K562 (cell line): ENCODE results near the gene NME7. TPM values are rescaled to one million over a fixed set of nuclear protein-coding genes. Genes with fewer than 3 reads are reported as not detected.

Source experiments
- EZH2 ChIP-seq: IDR thresholded peaks from 2 replicates; pipeline ENCODE4 v1.6.1; 2012; ENCODE audit warnings: low read depth, mild to moderate bottlenecking, inconsistent platforms, low read length, borderline replicate concordance
- FIP1L1 ChIP-seq: fragments of 200-400 bp; formaldehyde crosslinking; IDR thresholded peaks from 2 replicates; pipeline ENCODE4 v1.6.1; 2018; ENCODE audit warnings: mild to moderate bottlenecking, low read depth, low read length; ENCODE audit not compliant: poor library complexity, severe bottlenecking
- LEF1 ChIP-seq: fragments of 450-650 bp; IDR thresholded peaks from 2 replicates; pipeline ENCODE4 v1.6.1; 2016; ENCODE audit warnings: mild to moderate bottlenecking
- MECOM ChIP-seq: fragments of 250-450 bp; sonication (Bioruptor Pico); IDR thresholded peaks from 2 replicates; pipeline ENCODE4 v1.8.0; 2022; ENCODE audit warnings: inconsistent platforms
- NBN ChIP-seq: fragments of 450-650 bp; IDR thresholded peaks from 2 replicates; pipeline ENCODE4 v1.6.1; 2016; ENCODE audit warnings: low read depth, mild to moderate bottlenecking
- NFE2L1 ChIP-seq: fragments of 450-650 bp; IDR thresholded peaks from 2 replicates; pipeline ENCODE4 v1.6.1; 2016; ENCODE audit warnings: missing genetic modification characterization, low read depth, mild to moderate bottlenecking, missing compliant biosample characterization, moderate library complexity, borderline replicate concordance
- POLR2AphosphoS2 ChIP-seq: IDR thresholded peaks from 2 replicates; pipeline ENCODE4 v1.6.1; 2012; ENCODE audit warnings: low read length, improper control_type of control experiment
- RBM14 ChIP-seq: fragments of 200-400 bp; formaldehyde crosslinking; IDR thresholded peaks from 2 replicates; pipeline ENCODE4 v1.6.1; 2018; ENCODE audit warnings: low read depth, mild to moderate bottlenecking, low read length, moderate library complexity, borderline replicate concordance; ENCODE audit not compliant: insufficient read depth
- TBL1XR1 ChIP-seq, 2 experiments: IDR thresholded peaks; 2 replicates each; pipeline ENCODE4 v1.6.1; 2012; ENCODE audit warnings: improper control_type of control experiment in 2 of 2, low read length in 2 of 2, mild to moderate bottlenecking in 1 of 2
- TCF7 ChIP-seq: sonication (generic); IDR thresholded peaks from 2 replicates; pipeline ENCODE4 v1.6.1; 2016; ENCODE audit warnings: antibody characterized with exemption, borderline replicate concordance
- TEAD4 ChIP-seq, 2 experiments: sonication (generic) in 1 of 2; formaldehyde crosslinking in 1 of 2; IDR thresholded peaks; 2 replicates each; pipeline versions ENCODE4 v1.6.1 to v1.8.0; 2012 to 2022; ENCODE audit warnings: borderline replicate concordance in 1 of 2, inconsistent platforms in 1 of 2, low read length in 1 of 2, mild to moderate bottlenecking in 1 of 2, missing genetic modification reagents in 1 of 2
- THAP12 ChIP-seq: fragments of 250-450 bp; sonication (Bioruptor Pico); IDR thresholded peaks from 2 replicates; pipeline ENCODE4 v1.9.0; 2021; ENCODE audit warnings: mild to moderate bottlenecking, inconsistent platforms
- TOE1 ChIP-seq, 2 experiments: fragments of 450-650 bp in 1 of 2; sonication (generic) in 1 of 2; formaldehyde crosslinking in 1 of 2; IDR thresholded peaks; 2 replicates each; pipeline versions ENCODE4 v1.7.1 to v1.8.0; 2016 to 2022; ENCODE audit warnings: borderline replicate concordance in 2 of 2, mild to moderate bottlenecking in 2 of 2, antibody characterized with exemption in 1 of 2, inconsistent platforms in 1 of 2, low read depth in 1 of 2, missing genetic modification reagents in 1 of 2, moderate library complexity in 1 of 2
- ZNF140 ChIP-seq: fragments of 250-450 bp; sonication (Bioruptor Pico); IDR thresholded peaks from 2 replicates; pipeline ENCODE4 v1.8.0; 2021; ENCODE audit warnings: moderate library complexity, mild to moderate bottlenecking, inconsistent platforms
- ZNF696 ChIP-seq: fragments of 250-450 bp; sonication (Bioruptor Pico); conservative IDR thresholded peaks from 2 replicates; pipeline ENCODE4 v1.4.0; 2020; ENCODE audit warnings: mild to moderate bottlenecking, moderate library complexity
- polyA plus RNA-seq, 8 experiments: library from polyadenylated mRNA; depleted of rRNA in 4 of 8; stranded (reverse) in 5 of 8; unstranded in 3 of 8; fragments of >200 nt; fragmentation: Nextera tagmentation in 2 of 8; fragmentation: Illumina TruSeq in 1 of 8; extraction: Ambion mirVana in 2 of 8; extraction: Trizol in 1 of 8; gene quantifications; 2 replicates each; pipeline versions ENCODE4 v1.2.1 to v1.2.3, GENCODE V29; 2011 to 2014; ENCODE audit warnings: inconsistent platforms in 1 of 8, missing spikeins in 1 of 8
- total RNA-seq, 7 experiments: library from RNA; depleted of rRNA in 6 of 7; stranded (reverse); fragments of >200 nt in 6 of 7; fragmentation: Illumina TruSeq in 2 of 7; extraction: Trizol in 2 of 7; gene quantifications; 2 replicates each; pipeline versions ENCODE4 v1.2.1 to v1.2.3, GENCODE V29; 2011 to 2021; ENCODE audit warnings: low replicate concordance in 1 of 7
- TF ChIP-seq, protein P1 (sequence below): fragments of 450-650 bp; formaldehyde crosslinking; IDR thresholded peaks from 2 replicates; pipeline ENCODE4 v1.4.0; 2020; ENCODE audit warnings: mild to moderate bottlenecking, moderate library complexity
- TF ChIP-seq, protein P2 (sequence below): fragments of 250-450 bp; sonication (Bioruptor Pico); IDR thresholded peaks from 2 replicates; pipeline ENCODE4 v1.8.0; 2021; ENCODE audit warnings: mild to moderate bottlenecking, moderate library complexity
- TF ChIP-seq, protein P3 (sequence below): fragments of 450-650 bp; conservative IDR thresholded peaks from 2 replicates; pipeline ENCODE4 v1.6.1; 2016; ENCODE audit warnings: missing genetic modification characterization, low read depth, mild to moderate bottlenecking, control low read depth, missing compliant biosample characterization

Gene NME7
- total and polyA plus RNA-seq, 9 of the 15 experiments (the other 6 are each of a cell fraction or from before 2014, with no cell fraction given) = 7.9 to 43.2 (median 23.9) TPM

DNA sequence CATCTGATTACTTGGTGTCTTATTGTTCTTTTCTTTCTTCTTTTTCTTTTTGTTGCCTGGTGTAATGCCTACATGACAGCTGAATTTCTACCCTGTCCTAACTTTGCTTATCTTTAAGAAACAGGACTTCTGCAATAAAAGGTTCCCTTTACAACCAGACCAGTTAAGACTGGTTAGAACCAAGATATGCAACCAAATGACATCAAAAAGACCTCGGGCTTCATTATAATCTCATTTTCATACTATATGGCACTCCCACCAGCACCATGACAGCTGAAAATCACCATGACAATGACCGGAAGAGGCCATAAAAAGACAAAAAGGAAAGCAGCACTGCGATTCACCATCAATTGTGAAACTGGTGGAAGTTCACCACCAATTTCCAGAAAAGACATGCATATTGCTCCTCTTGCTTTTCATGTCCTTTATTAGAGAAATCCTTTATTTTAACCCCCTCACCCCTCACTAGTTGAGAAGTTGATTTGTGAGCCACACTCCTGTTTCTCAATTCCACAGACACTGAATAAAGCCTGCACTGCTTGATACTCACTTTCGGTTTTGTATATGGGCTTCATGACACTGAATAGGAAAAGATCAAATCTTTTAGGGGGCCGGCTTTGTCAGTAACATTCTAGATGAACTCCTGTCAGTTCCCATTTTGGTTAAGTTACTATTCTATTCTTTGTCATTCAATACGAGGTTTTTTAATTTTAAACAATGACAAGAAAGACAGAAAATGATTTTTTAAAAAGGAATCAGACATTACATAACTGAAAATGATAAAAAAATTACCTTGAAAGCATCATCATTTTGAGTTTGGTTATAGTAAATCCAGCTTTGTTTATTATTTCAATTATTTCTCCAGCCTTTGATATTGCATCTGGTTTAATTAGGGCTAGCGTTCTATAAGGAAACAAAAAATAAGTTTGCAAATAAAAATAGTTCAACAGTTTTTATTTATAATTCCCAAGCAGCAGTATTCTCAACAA is 58.1 kb downstream of the NME7 start (continued):
- TF ChIP-seq NFE2L1 (tag) (no peak), FIP1L1 (no peak), NBN (peak; percentile 52), LEF1 (peak; percentile 98), RBM14 (no peak), MECOM (CRISPR knock-in tag) (no peak), ZNF696 (CRISPR knock-in tag) (no peak), POLR2AphosphoS2 (no peak), EZH2 (no peak), THAP12 (no peak), TOE1 (IDR thresholded peaks at IDR 0.05; ENCODE audit: borderline replicate concordance) (peak; percentile 50; the same call in 1 of the 2 replicates), TOE1 (CRISPR knock-in tag; IDR thresholded peaks at IDR 0.05; ENCODE audit: borderline replicate concordance, low read depth) (no peak), TEAD4 (IDR thresholded peaks at IDR 0.05; ENCODE audit: low read length) (peak; percentile 91), TEAD4 (CRISPR knock-in tag; IDR thresholded peaks at IDR 0.05; ENCODE audit: borderline replicate concordance) (no peak), ZNF140 (CRISPR knock-in tag) (no peak), TCF7 (no peak), TBL1XR1 (IDR thresholded peaks at IDR 0.05; ENCODE audit: low read length in 2 of 2) (peak in 1 of 2 experiments; percentile 54; a peak in 1 of 4 replicates)
- TF ChIP-seq, protein P1, sequence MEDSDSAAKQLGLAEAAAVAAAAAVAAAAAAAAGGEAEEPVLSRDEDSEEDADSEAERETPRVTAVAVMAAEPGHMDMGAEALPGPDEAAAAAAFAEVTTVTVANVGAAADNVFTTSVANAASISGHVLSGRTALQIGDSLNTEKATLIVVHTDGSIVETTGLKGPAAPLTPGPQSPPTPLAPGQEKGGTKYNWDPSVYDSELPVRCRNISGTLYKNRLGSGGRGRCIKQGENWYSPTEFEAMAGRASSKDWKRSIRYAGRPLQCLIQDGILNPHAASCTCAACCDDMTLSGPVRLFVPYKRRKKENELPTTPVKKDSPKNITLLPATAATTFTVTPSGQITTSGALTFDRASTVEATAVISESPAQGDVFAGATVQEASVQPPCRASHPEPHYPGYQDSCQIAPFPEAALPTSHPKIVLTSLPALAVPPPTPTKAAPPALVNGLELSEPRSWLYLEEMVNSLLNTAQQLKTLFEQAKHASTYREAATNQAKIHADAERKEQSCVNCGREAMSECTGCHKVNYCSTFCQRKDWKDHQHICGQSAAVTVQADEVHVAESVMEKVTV = 0 out of 2 replicates have a peak, but pooled peaks have one; percentile 19
- TF ChIP-seq, protein P2, sequence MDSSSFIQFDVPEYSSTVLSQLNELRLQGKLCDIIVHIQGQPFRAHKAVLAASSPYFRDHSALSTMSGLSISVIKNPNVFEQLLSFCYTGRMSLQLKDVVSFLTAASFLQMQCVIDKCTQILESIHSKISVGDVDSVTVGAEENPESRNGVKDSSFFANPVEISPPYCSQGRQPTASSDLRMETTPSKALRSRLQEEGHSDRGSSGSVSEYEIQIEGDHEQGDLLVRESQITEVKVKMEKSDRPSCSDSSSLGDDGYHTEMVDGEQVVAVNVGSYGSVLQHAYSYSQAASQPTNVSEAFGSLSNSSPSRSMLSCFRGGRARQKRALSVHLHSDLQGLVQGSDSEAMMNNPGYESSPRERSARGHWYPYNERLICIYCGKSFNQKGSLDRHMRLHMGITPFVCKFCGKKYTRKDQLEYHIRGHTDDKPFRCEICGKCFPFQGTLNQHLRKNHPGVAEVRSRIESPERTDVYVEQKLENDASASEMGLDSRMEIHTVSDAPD (CRISPR knock-in tag) = no peak
- TF ChIP-seq, protein P3, sequence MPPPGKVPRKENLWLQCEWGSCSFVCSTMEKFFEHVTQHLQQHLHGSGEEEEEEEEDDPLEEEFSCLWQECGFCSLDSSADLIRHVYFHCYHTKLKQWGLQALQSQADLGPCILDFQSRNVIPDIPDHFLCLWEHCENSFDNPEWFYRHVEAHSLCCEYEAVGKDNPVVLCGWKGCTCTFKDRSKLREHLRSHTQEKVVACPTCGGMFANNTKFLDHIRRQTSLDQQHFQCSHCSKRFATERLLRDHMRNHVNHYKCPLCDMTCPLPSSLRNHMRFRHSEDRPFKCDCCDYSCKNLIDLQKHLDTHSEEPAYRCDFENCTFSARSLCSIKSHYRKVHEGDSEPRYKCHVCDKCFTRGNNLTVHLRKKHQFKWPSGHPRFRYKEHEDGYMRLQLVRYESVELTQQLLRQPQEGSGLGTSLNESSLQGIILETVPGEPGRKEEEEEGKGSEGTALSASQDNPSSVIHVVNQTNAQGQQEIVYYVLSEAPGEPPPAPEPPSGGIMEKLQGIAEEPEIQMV (tag) = no peak
